Motor neuron (in vitro differentiated cells): Measurements from ENCODE around the gene UBE2K. TPM values are rescaled to one million over a fixed set of nuclear protein-coding genes. Genes with fewer than 3 reads are reported as not detected.
"Not testable (repeated sequence)": the region's sequence is repeated elsewhere in the genome, so short reads cannot be mapped to it uniquely, and the experiment has no call there.

ENCODE experiments used
- ATAC-seq, 8 experiments: fragments of 200-7000 bp; cut with Tn5 transposase; replicated peaks in 6 of 8; 2 replicates each; pipeline ENCODE4 v1.8.0; 2021; ENCODE audit warnings: mild to moderate bottlenecking in 8 of 8, moderate library complexity in 8 of 8
- H3K27ac ChIP-seq, 2 donors: fragments of 250-450 bp; sonication (Bioruptor Pico); 2 replicates each; pipeline ENCODE4 v1.9.0; 2021; ENCODE audit warnings: antibody characterized with exemption in 2 of 2, mild to moderate bottlenecking in 2 of 2, moderate library complexity in 1 of 2
- H3K4me1 ChIP-seq, 2 donors: fragments of 250-450 bp; sonication (Bioruptor Pico); replicated peaks in 1 of 2; 2 replicates each; pipeline ENCODE4 v1.6.1; 2021; ENCODE audit warnings: antibody characterized with exemption in 2 of 2, mild to moderate bottlenecking in 2 of 2, moderate library complexity in 1 of 2
- H3K4me3 ChIP-seq, 5 donors: fragments of 250-450 bp; sonication (Bioruptor Pico); 2 replicates each; pipeline ENCODE4 v1.9.0; 2021; ENCODE audit warnings: antibody characterized with exemption in 5 of 5, mild to moderate bottlenecking in 5 of 5, moderate library complexity in 4 of 5
- WGBS, 10 experiments: fragments of 450-650 bp; shearing (Covaris generic); methylation state at CpG; one replicate each; pipeline ENCODE4 v1.0.0; 2022; 5-methylcytosine and 5-hydroxymethylcytosine counted together
- in situ Hi-C, 9 experiments: fragments of 400-800 bp; cut with MboI; loops; one replicate each; pipeline ENCODE4 v1.15.0; 2021; ENCODE audit warnings: low sequenced_read_pairs in 9 of 9, low pct_unique_long_range_greater_than_20kb in 2 of 9; ENCODE audit not compliant: unreplicated experiment in 9 of 9
- total RNA-seq, 8 experiments: library from RNA; unstranded; fragments of 300-600 nt; gene quantifications; 2 replicates each; pipeline versions ENCODE4 v1.2.3 to v1.2.4, GENCODE V29; 2022

Gene UBE2K, protein sequence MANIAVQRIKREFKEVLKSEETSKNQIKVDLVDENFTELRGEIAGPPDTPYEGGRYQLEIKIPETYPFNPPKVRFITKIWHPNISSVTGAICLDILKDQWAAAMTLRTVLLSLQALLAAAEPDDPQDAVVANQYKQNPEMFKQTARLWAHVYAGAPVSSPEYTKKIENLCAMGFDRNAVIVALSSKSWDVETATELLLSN
- total RNA-seq = 10 to 100 TPM; 26.2 to 69.4 (median 37.4) TPM

DNA sequence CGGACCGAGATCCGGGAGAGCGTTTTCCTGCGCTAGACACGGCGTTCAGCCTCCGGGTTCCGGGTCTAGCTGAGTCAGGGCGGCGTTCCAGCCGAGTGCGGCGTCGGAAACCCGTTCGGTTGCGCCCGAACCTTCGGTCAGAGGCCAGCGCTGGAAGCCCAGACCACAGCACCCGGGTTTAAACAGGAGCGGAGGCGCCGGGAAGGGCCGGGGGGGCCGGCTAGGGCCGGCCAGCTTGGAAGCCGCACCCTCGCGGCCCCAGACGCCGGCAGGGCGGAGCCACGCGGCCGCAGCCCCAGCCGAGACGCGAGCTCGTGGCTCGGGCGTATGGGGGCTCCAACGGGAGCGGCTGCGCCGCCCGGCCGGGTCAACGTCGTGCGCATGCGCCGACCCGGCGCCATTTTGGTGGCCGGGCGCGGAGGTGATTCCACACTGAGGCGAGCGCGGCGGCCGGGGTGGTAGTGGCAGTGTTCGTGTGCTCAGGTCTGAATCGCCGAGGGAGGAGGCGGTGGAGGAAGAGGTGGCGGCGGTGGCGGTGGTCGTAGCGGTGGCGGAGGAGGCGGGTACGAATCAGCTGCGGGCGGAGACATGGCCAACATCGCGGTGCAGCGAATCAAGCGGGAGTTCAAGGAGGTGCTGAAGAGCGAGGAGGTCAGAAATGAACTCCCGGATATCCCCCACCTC is at the start of gene UBE2K:
TSS of gene UBE2K (plus strand) at position 397 of the 684 bp plus-strand sequence. CDS start at position 589, 192 bp downstream.
- H3K4me1 ChIP-seq = peaks cover 6 to 18% of the 10 kb centered on the region in 2 donors
- ATAC-seq = peak; percentile 90 to 94 (median 92)
- H3K27ac ChIP-seq = peak within 1 kb of the TSS; percentile 93 to 96
- in situ Hi-C loops = no loop called here
- peak within 1 kb of the TSS; percentile 61 to 85 (median 70) for H3K4me3 ChIP-seq
- 0 to 2% (median 1%) methylated on average over 4 to 29 of the region's 84 CpGs; no CpG with 5 or more reads in 6 of the 10 experiments for WGBS, 10 experiments

DNA sequence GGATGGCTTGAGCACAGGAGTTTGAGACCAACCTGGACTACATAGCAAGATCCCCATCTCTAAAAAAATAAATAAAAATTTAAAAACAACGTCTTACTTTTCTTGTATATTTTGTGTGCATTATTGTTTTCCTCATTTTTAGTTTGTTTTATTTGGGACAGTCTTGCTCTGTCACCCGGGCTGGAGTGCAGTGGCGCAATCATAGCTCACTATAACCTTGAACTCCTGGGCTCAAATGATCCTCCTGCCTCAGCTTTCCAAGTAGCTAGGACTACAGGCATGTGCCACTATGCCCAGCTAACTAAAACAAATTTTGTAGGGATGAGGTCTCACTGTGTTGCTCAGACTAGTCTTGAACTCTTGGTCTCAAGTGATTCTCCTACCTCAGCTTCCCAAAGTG is 49.7 kb upstream of the UBE2K start:
- H3K4me1 ChIP-seq = no peaks in the 10 kb centered on the region
- 50 to 92% (median 88%) methylated on average over 1 to 3 of the region's 3 CpGs; no CpG with 5 or more reads in 2 of the 10 experiments for WGBS, 10 experiments
- in situ Hi-C loops = no loop called here

DNA sequence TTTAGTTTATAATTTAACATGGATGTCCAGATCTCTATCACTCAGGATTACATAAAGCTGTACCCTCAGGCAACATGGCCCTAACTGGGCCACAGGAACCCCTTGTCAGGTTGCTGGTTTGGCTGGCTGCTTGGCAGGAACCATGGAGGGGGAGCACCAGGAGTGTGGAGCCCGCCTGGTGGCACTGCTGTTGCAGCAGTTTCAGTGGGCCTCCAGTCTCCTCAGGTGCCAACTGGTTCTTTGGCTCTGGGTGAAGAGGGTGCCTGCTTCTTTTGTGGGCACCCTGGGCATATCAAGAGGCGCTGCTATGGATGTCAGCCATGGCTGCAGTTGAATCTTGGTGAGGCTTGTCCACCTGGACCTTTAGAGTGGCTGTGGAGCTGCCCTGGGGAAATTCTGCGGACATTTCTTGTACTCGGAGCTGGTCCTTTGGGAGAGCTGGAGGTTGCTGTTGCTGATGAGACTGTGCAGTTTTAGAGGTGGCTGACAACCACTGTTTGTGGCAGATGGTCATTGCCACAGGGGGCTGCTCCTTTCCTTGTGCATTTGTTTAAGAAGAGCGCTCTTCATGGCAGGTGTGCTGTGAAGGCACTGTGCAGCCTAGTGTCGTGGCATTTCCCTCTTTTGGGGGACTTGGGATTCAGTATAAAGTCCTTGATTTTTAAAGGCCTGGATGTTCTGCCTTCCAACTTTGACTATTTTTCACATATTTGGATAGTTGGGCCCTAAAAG is 48.9 kb upstream of the UBE2K start:
- in situ Hi-C loops = no loop called here
- no peak for ATAC-seq
- H3K27ac ChIP-seq = no peak overlapping the region
- 80 to 100% (median 93%) methylated on average over 1 to 3 of the region's 6 CpGs; no CpG with 5 or more reads in 2 of the 10 experiments for WGBS, 10 experiments
- no peak overlapping the region for H3K4me3 ChIP-seq
- no peaks in the 10 kb centered on the region for H3K4me1 ChIP-seq

More for the DNA sequence above, 49.7 kb upstream of the UBE2K start:
- H3K27ac ChIP-seq = no peak overlapping the region
- ATAC-seq = no peak
- no peak overlapping the region for H3K4me3 ChIP-seq

DNA sequence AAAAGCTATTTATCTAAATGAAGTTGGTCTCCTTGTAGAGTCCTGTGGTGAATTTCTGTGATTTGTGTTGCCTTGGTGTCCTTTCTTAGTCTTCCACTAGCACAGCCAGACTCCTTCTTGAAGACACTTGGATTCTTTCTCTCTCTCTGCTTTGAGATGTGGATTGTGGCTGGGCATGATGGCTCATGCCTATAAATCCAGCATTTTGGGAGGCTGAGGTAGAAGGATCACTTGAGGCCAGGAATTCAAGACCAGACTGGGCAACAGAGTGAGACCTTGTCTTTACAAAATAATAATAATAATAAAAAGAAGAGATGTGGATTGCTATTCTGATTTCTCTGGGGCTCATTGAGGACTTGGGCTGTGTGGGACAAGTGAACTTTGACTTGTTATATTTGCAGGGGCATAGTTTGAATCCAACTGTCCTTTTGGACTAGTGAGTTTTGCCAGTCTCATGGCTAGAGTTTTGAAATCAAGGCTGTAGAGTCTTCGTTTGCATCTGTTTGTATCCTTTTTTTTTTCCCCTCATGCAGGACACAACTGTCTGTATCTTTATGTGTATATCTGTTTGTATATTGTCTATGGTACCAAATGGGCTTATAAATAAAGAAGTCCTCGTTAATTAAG is 48.2 kb upstream of the UBE2K start:
- in situ Hi-C loops = no loop called here
- H3K27ac ChIP-seq = no peak overlapping the region
- ATAC-seq = no peak
- no peaks in the 10 kb centered on the region for H3K4me1 ChIP-seq
- no peak overlapping the region for H3K4me3 ChIP-seq
- WGBS, 10 experiments = 35 to 85% (median 68%) methylated on average over 1 to 2 of the region's 2 CpGs

- WGBS, 10 experiments = 40 to 100% (median 95%) methylated on average over 1 to 4 of the region's 4 CpGs; no CpG with 5 or more reads in 4 of the 10 experiments
- in situ Hi-C loops = not testable (repeated sequence)
Measured at GRCh38 chr4:39651586-39651985, 46.4 kb upstream of the UBE2K start.

DNA sequence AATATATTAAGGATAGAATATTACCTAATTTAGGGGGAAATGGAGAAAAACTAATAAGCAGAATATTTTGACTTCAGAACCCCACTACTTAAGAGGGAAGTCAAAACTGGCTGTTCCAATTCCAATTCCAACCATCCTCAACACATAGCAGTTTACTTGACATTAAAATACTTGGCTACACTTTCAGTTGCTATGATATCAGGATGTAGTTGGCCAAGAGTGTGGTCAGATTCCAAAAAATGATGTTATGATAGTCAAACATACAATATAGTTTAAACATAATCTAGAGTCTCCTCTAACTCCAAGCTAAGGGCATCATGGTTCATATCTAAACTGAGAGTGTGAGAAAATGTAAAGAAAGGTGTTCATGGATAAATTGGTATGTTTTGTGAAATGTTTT is 42.7 kb upstream of the UBE2K start:
- in situ Hi-C loops = no loop called here
- ATAC-seq = no peak
- Histone ChIP-seq H3K27ac (no peak overlapping the region), H3K4me1 (no peaks in the 10 kb centered on the region), H3K4me3 (no peak overlapping the region)

More at GRCh38 chr4:39651586-39651985, 46.4 kb upstream of the UBE2K start:
- ATAC-seq, H3K4me3 ChIP-seq, H3K27ac ChIP-seq, H3K4me1 ChIP-seq: not testable (repeated sequence)

- 27 to 100% (median 83%) methylated on average over 1 to 3 of the region's 3 CpGs; no CpG with 5 or more reads in 1 of the 10 experiments for WGBS, 10 experiments
- H3K4me3 ChIP-seq = no peak overlapping the region
- in situ Hi-C loops = no loop called here
- no peak overlapping the region for H3K27ac ChIP-seq
- no peaks in the 10 kb centered on the region for H3K4me1 ChIP-seq
- ATAC-seq = peak in 2 of 8 experiments; percentile 74 to 75
Measured at GRCh38 chr4:39655876-39656275, 42.1 kb upstream of the UBE2K start.

GRCh38 chr4:39656638-39657037 is 41.3 kb upstream of the UBE2K start:
- WGBS, 10 experiments = 90 to 100% (median 100%) methylated on average over 1 to 2 of the region's 5 CpGs; no CpG with 5 or more reads in 7 of the 10 experiments
- in situ Hi-C loops, ATAC-seq, H3K4me3 ChIP-seq, H3K4me1 ChIP-seq, H3K27ac ChIP-seq: not testable (repeated sequence)

- no peaks in the 10 kb centered on the region for H3K4me1 ChIP-seq
- in situ Hi-C loops = no loop called here
- no peak for ATAC-seq
- no peak overlapping the region for H3K4me3 ChIP-seq
- WGBS, 10 experiments = 87 to 100% (median 98%) methylated on average over 1 to 6 of the region's 6 CpGs
- no peak overlapping the region for H3K27ac ChIP-seq
Measured at GRCh38 chr4:39657465-39657864, 40.5 kb upstream of the UBE2K start.

DNA sequence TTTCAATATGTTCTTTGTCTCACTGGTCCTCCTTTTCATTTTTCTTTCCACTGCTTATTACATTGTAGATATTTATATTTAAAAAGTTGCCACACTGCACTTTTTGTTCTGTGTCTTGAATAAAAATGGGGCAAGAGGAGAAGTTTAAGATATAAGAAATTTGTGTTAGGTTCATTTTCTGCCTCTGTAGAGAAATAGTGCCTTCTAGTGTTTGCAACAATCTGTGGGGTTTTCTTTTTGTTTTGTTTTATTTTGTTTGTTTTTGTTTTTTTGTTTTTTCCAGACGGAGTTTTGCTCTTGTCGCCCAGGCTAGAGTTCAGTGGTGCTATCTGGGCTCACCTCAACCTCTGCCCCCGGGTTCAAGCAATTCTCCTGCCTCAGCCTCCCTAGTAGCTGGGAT is 39.2 kb upstream of the UBE2K start:
- Histone ChIP-seq H3K4me3 (no peak overlapping the region), H3K27ac (no peak overlapping the region), H3K4me1 (no peaks in the 10 kb centered on the region)
- in situ Hi-C loops = no loop called here
- whole genome bisulfite sequencing, 10 experiments = 58 to 100% (median 89%) methylated on average over 2 to 3 of the region's 3 CpGs; no CpG with 5 or more reads in 1 of the 10 experiments
- ATAC-seq = no peak

DNA sequence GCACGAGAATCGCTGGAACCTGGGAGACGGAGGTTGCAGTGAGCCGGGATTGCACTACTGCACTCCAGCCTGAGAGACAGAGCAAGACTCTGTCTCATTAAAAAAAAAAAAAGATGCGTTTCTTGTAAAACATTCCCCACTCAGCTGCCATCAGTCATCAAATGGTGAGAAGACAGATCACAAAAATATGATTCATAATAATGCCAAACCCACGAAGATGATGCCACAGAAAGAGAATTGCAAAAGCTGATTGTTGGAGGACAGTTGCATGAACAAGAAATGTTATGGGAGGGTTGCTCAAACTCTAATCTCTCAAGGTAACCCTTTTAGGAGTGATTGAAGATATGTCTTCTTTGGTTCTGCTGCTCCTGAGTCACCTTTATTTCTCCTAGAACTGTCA is 37.9 kb upstream of the UBE2K start:
- H3K4me1 ChIP-seq = peaks cover 1 to 6% of the 10 kb centered on the region in 2 donors
- ATAC-seq = no peak
- 20 to 100% (median 80%) methylated on average over 1 to 6 of the region's 6 CpGs; no CpG with 5 or more reads in 2 of the 10 experiments for WGBS, 10 experiments
- H3K27ac ChIP-seq = no peak overlapping the region
- in situ Hi-C loops = no loop called here
- H3K4me3 ChIP-seq = no peak overlapping the region

GRCh38 chr4:39660757-39661156 is 37.2 kb upstream of the UBE2K start:
- no peak overlapping the region for H3K27ac ChIP-seq
- in situ Hi-C loops = no loop called here

DNA sequence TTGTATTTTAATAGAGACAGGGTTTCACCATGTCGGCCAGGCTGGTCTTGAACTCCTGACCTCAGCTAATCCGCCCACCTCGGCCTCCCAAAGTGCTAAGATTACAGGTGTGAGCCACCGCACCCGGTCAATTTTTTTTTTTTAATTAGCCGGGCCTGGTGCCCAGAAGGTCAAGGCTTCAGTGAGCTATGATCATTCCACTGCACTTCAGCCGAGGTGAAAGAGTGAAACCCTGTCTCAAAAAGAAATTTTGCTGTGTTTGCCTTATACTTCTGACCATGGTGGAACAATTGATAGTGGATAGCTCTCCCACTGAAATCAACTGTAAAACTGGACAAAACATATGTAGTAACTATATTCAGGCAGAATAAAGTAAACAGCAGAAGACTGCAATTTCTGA is 35.3 kb upstream of the UBE2K start:
- in situ Hi-C loops = no loop called here
- H3K4me3 ChIP-seq = no peak overlapping the region
- peaks cover 6 to 9% of the 10 kb centered on the region in 2 donors for H3K4me1 ChIP-seq
- no peak overlapping the region for H3K27ac ChIP-seq
- WGBS, 10 experiments = 89 to 100% (median 97%) methylated on average over 1 to 6 of the region's 7 CpGs
- no peak for ATAC-seq

More at GRCh38 chr4:39660757-39661156, 37.2 kb upstream of the UBE2K start:
- 76 to 100% (median 96%) methylated on average over 2 to 5 of the region's 6 CpGs; no CpG with 5 or more reads in 5 of the 10 experiments for WGBS, 10 experiments
- H3K4me3 ChIP-seq = no peak overlapping the region
- ATAC-seq = no peak
- peaks cover 6 to 9% of the 10 kb centered on the region in 2 donors for H3K4me1 ChIP-seq
